Mesodermal cell (in vitro differentiated cells): ENCODE data around the gene CEBPZOS.
A peak's percentile ranks its signal among the peaks of the same experiment; 100 is the strongest.
"Not testable (repeated sequence)": the region's sequence is repeated elsewhere in the genome, so short reads cannot be mapped to it uniquely, and the experiment has no call there.

Experiments
- H3K27ac ChIP-seq: 2 replicates; pipeline ENCODE4 v1.7.0; 2013; ENCODE audit warnings: mild to moderate bottlenecking, low read depth, low read length, moderate library complexity; ENCODE audit not compliant: severe bottlenecking
- H3K36me3 ChIP-seq: 2 replicates; pipeline ENCODE4 v1.7.1; 2013; ENCODE audit warnings: mild to moderate bottlenecking, low read length, moderate library complexity; ENCODE audit not compliant: control insufficient read depth, insufficient read depth
- H3K4me1 ChIP-seq: one replicate; pipeline ENCODE4 v1.7.1; 2013; ENCODE audit warnings: mild to moderate bottlenecking, low read length; ENCODE audit not compliant: insufficient read depth, control insufficient read depth, poor library complexity, severe bottlenecking
- H3K4me3 ChIP-seq: 2 replicates; pipeline ENCODE4 v1.7.0; 2013; ENCODE audit warnings: low read length, control low read depth, mild to moderate bottlenecking; ENCODE audit not compliant: insufficient read depth, poor library complexity, severe bottlenecking; ENCODE audit errors: extremely low read depth
- H3K9me3 ChIP-seq: 2 replicates; pipeline ENCODE4 v1.7.1; 2013; ENCODE audit warnings: mild to moderate bottlenecking, low read length, moderate library complexity; ENCODE audit not compliant: control insufficient read depth
- WGBS, 2 experiments: methylation state at CpG; one replicate each; pipeline ENCODE4 v1.1.5; 2013; ENCODE audit warnings: missing lambda C conversion rate in 2 of 2; ENCODE audit not compliant: insufficient coverage in 2 of 2; 5-methylcytosine and 5-hydroxymethylcytosine counted together

CEBPZOS gene

DNA sequence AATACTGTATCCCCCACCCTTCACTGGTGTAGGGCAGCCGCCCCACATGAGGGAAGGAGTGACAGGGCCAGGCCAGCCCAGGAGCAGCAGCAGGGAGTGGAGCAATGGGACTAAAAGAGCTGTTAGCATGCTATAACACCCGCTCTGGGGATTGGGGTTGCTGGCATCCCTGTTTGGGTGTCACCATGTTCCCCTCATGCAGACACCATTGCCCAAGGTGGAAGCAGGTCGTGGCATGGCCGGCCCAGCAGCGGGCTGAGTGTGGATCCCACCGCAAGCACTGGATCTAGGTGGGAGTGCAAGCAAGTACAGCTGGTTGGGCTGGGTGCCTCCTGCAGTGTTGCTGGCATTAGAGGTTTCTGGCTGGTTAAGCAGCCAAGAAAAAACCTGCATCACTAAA lies 4.5 kb upstream of the CEBPZOS start:
- Histone ChIP-seq H3K4me3 (no peak overlapping the region), H3K9me3 (no peaks in the 10 kb centered on the region), H3K36me3 (no peaks in the 10 kb centered on the region), H3K4me1 (peaks cover 15% of the 10 kb centered on the region), H3K27ac (no peak overlapping the region)
- WGBS, 2 experiments = 84 to 88% methylated on average over 2 to 6 of the region's 6 CpGs

DNA sequence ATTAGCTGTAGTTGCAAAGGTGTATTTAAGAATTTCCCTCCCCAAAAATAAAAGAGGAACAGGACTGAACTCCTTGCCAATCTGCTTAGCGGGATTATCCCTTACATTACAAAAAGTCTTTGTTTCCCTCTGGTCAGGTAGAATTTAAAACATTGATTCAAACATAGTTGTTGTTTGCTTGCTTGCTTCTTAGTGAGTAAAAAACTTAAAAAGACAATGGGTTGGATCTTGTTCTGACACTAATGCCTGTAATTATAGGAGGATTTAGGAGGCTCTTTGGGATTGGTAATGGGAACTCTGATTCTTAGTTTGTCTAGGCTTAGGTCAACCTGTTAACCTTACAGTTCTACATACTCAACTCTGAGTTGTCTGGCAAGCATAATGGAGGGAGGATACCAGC lies 3.7 kb upstream of the CEBPZOS start:
- H3K36me3 ChIP-seq = no peaks in the 10 kb centered on the region
- no CpG with 5 or more reads among the region's 1 CpG for WGBS, 2 experiments

DNA sequence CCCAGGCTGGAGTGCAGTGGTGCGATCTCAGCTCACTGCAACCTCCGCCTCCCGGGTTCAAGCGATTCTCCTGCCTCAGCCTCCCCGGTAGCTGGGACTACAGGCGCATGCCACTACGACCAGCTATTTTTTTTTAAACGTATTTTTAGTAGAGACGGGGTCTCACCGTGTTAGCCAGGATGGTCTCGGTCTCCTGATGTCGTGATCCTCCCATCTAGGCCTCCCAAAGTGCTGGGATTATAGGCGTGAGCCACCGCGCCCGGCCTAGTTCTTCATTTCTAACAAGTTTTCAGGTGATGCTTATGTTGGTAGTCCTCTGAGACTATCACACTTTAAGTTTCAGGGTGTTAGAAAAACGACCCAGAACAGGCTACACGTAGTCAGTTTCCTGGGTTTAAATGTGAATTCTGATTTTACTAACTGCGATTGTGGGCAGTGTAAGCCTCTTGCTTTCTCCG lies 405 bp upstream of the CEBPZOS start:
- 91 to 96% methylated on average over 16 to 17 of the region's 20 CpGs for WGBS, 2 experiments
- not testable (repeated sequence) for H3K27ac ChIP-seq, H3K4me1 ChIP-seq, H3K9me3 ChIP-seq
- H3K36me3 ChIP-seq = peaks cover 11% of the 10 kb centered on the region
- H3K4me3 ChIP-seq = peak overlapping the region; percentile 46

More for the DNA sequence above, 3.7 kb upstream of the CEBPZOS start:
- Histone ChIP-seq H3K9me3 (no peaks in the 10 kb centered on the region), H3K4me3 (no peak overlapping the region), H3K4me1 (peaks cover 15% of the 10 kb centered on the region), H3K27ac (no peak overlapping the region)

DNA sequence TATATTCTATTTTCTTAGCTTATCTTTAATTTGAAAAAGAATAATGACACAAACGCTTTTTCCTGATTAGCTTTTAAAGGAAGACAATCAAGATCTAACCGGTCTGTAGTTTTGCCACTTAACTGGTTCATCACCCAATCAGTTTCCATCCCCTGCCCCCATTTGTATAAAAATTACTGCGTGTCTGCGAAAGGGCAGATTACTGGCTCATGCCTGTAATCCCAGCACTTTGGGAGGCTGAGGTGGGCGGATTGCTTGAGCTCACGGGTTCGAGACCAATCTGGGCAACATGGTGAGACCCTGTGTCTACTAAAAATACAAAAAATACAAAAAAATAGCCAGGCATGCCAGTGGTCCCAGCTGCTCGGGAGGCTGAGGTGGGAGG lies 2.4 kb downstream of the CEBPZOS start:
- H3K36me3 ChIP-seq = peaks cover 32% of the 10 kb centered on the region
- H3K4me3 ChIP-seq = no peak overlapping the region
- H3K4me1 ChIP-seq = no peaks in the 10 kb centered on the region
- 79 to 90% methylated on average over 5 of the region's 8 CpGs for WGBS, 2 experiments
- peaks cover 4% of the 10 kb centered on the region for H3K9me3 ChIP-seq
- no peak overlapping the region for H3K27ac ChIP-seq

DNA sequence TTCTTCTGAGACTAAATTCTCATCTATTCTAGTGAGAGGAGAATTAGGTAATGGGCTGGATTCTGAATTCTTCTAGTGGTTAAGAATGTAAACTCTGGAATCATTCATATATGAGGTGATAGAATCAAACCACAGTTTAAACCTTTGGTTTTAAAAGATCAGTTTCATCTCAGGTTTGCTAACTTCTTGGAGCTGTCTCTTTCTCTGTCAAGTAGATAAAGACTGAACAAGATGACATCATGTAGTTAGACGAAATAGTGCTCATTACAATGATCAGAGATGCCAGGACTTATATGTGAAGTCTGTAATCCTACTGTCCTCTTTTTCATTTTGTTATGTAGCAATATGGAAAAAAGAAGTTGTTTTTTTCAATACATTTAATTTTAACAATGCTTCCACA lies 4.9 kb downstream of the CEBPZOS start:
- H3K4me1 ChIP-seq = peaks cover 5% of the 10 kb centered on the region
- peaks cover 9% of the 10 kb centered on the region for H3K9me3 ChIP-seq
- H3K27ac ChIP-seq = no peak overlapping the region
- no CpG with 5 or more reads among the region's 1 CpG for WGBS, 2 experiments
- no peak overlapping the region for H3K4me3 ChIP-seq
- peaks cover 56% of the 10 kb centered on the region for H3K36me3 ChIP-seq

DNA sequence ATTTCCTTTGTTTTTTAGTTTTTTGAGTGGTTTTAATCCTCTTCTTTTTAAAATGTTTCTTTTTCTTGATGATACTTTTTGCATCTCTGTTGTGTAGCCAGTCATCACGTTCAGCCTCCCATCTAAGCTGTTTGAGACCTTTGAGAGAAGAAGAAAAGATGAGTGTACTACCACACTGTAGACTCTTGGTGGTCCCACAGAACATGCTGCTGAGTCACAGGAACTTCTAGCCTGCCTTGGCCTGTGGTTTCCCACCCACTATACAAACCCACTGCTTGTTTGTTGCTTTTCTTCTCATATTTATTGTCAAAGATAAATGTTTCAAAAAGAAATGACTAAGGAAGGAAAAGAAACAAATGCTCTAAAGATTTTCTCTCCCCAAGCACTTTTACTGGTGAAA lies 5.5 kb downstream of the CEBPZOS start:
- peaks cover 5% of the 10 kb centered on the region for H3K4me1 ChIP-seq
- H3K36me3 ChIP-seq = peaks cover 62% of the 10 kb centered on the region
- H3K9me3 ChIP-seq = peaks cover 9% of the 10 kb centered on the region
- no peak overlapping the region for H3K4me3 ChIP-seq
- no peak overlapping the region for H3K27ac ChIP-seq
- no CpG with 5 or more reads among the region's 1 CpG for WGBS, 2 experiments

DNA sequence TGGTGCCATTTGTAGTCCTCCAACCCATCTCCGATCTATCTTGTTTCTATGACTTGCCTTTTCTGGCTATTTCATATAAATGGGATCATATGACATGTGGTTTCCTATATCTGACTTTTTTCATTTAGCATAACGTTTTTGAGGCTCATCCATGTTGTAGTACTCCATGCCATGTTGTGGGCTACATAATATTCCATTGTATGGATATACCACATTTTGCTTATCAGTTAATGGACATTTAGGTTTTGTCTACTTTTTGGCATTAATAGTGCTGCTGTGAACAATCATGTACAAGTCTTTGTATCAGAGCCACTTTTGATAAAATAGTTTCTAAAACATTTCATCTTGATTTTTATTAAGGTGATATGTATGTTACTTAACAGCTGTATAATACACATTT lies 7.4 kb downstream of the CEBPZOS start:
- no CpG with 5 or more reads among the region's 2 CpGs for WGBS, 2 experiments
- H3K27ac ChIP-seq = no peak overlapping the region
- peaks cover 5% of the 10 kb centered on the region for H3K4me1 ChIP-seq
- H3K9me3 ChIP-seq = peaks cover 9% of the 10 kb centered on the region
- H3K36me3 ChIP-seq = peaks cover 81% of the 10 kb centered on the region
- no peak overlapping the region for H3K4me3 ChIP-seq

DNA sequence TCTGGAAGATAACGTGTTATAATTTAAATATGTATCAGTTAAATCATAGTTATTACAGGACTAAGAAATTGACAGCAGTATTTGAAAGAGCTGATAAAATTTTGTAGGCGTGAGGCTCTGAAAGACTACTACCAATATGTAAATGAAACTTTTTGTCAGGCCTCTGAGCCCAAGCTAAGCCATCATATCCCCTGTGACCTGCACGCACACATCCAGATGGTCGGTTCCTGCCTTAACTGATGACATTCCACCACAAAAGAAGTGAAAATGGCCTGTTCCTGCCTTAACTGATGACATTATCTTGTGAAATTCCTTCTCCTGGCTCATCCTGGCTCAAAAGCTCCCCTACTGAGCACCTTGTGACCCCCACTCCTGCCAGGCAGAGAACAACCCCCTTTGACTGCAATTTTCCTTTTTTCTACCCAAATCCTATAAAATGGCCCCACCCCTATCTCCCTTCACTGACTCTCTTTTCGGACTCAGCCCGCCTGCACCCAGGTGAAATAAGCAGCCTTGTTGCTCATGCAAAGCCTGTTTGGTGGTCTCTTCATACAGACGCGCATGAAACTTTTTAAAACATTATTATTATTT lies 8.9 kb downstream of the CEBPZOS start:
- 77 to 87% methylated on average over 3 to 4 of the region's 8 CpGs for WGBS, 2 experiments
- Histone ChIP-seq H3K9me3 (peaks cover 13% of the 10 kb centered on the region), H3K36me3 (peaks cover 91% of the 10 kb centered on the region)
- not testable (repeated sequence) for H3K4me1 ChIP-seq, H3K27ac ChIP-seq, H3K4me3 ChIP-seq

DNA sequence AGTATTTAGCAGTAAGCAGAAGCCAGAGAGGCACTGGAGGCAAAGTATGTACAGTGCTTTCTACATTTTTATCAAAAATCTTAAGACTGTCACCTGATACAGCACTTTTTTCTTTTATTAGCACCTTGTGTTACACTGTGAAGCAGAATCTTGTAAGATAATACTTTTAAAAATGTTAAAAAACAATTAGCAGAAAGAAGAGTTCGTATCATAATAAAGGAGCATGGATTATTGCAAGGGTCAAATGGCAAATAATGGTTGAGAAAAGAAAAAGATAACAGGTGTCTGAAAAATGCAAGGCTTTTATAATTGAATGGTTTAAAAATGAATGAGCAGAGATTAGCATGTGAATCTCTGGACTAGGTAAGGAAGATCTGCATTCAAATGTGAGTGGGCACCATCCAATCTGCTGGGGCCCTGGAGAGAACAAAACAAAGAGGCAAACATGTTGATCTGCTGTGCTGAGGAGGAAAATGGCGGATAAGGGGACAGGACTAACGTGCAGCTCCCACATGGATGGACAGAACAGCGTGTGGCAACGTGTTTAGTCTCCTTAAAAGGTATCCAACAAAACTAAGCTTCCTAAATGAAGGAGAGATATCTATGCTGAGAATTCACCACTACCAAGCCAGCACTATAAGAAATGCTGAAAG lies 9.5 kb downstream of the CEBPZOS start:
- Histone ChIP-seq H3K4me3 (no peak overlapping the region), H3K27ac (no peak overlapping the region), H3K4me1 (peaks cover 5% of the 10 kb centered on the region), H3K36me3 (peaks cover 91% of the 10 kb centered on the region), H3K9me3 (peaks cover 13% of the 10 kb centered on the region)
- 38 to 71% methylated on average over 5 of the region's 5 CpGs for WGBS, 2 experiments

DNA sequence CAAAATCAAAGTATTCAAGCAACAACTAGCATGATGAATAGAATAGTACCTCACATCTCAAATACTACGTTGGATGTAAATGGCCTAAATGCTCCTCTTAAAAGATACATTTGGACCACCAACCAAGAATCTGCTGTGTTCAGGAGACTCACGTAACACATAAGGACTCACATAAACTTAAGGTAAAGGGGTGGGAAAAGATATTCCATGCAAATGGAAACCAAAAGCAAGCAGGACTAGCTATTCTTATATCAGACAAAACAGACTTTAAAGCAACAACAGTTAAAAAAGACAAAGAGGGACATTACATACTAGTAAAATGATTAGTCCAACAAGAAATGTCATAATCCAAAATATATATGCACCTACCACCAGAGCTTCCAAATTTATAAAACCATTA lies 10.5 kb downstream of the CEBPZOS start:
- not testable (repeated sequence) for H3K4me1 ChIP-seq, H3K27ac ChIP-seq, H3K4me3 ChIP-seq
- 83 to 100% methylated on average over 1 of the region's 2 CpGs for WGBS, 2 experiments
- Histone ChIP-seq H3K36me3 (peaks cover 95% of the 10 kb centered on the region), H3K9me3 (peaks cover 13% of the 10 kb centered on the region)

DNA sequence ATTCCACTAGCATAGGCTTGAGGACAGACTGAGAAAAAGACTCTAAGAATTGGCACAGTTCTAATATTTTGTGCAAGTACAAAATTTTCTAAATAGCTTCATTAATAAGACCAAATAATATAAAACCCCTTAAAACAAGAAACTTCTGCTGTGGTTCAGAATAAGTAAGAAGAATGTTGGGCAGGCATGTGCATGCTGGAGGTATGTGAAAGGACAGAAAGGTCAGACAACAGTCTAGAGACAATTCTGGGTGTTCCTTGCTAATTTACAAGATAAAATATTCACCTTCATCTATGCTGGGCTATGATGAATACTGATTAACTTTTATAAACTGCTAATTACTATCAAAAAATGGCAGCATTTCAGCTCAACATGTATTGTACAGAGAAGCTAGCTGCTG lies 14.9 kb downstream of the CEBPZOS start:
- H3K9me3 ChIP-seq = peaks cover 4% of the 10 kb centered on the region
- H3K4me3 ChIP-seq = no peak overlapping the region
- no peak overlapping the region for H3K27ac ChIP-seq
- no peaks in the 10 kb centered on the region for H3K4me1 ChIP-seq
- peaks cover 89% of the 10 kb centered on the region for H3K36me3 ChIP-seq
